ENCODE results near the gene GRIA1.
A peak's percentile ranks its signal among the peaks of the same experiment; 100 is the strongest.

The GRIA1 gene

DNA sequence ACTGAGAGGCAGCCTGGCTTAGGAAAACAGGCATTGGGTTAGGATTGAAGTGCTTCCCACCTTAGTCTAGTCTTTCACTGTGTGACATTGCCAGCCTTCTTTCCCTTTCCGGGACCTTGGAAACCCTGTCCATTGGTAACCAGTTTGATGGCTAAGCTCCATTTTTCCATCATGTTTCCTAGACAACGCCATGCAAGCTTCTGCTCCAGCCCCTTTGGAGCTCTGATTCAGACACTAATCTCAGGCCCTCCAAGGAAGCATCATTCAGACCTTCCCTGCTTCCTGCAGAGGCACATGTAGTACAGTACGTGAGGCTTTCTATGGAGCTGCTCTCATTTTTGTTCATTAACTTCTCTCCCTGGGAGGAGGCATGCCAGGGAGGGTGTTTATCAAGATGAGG is 68.5 kb downstream of the GRIA1 start:
- Histone ChIP-seq H3K4me1 (peaks cover 0 to 15% (median 2%) of the 10 kb centered on the region in 4 donors), H3K9me3 (no peaks in the 10 kb centered on the region), H3K27me3 (no peaks in the 10 kb centered on the region), H3K4me3 (no peak overlapping the region), H3K27ac (no peak overlapping the region), H3K36me3 (no peaks in the 10 kb centered on the region)
- TF ChIP-seq, protein P1, sequence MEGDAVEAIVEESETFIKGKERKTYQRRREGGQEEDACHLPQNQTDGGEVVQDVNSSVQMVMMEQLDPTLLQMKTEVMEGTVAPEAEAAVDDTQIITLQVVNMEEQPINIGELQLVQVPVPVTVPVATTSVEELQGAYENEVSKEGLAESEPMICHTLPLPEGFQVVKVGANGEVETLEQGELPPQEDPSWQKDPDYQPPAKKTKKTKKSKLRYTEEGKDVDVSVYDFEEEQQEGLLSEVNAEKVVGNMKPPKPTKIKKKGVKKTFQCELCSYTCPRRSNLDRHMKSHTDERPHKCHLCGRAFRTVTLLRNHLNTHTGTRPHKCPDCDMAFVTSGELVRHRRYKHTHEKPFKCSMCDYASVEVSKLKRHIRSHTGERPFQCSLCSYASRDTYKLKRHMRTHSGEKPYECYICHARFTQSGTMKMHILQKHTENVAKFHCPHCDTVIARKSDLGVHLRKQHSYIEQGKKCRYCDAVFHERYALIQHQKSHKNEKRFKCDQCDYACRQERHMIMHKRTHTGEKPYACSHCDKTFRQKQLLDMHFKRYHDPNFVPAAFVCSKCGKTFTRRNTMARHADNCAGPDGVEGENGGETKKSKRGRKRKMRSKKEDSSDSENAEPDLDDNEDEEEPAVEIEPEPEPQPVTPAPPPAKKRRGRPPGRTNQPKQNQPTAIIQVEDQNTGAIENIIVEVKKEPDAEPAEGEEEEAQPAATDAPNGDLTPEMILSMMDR (IDR thresholded peaks at IDR 0.05): no peak
- DNase-seq: no peak
- intact Hi-C loops (cut with DNase I; ENCODE audit: low total_unique reads): no loop called here

DNA sequence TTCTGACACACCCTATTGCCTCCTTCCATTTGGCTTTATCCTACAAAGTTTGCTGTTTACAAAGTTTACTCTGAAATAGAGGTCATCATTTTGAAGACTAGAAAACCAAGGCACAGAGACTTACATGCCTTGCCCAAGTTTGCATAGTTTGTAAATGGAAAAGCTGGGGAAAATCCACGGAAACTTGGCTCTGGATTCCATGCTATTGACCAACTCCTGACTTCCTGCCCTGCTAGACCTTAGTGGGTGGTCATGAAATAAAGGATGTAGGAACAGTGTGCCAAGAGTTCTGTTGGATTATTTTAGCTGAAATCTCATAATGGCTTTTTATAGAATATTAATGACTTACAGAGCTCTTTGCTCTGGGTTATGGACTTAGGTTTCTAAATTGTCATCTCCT is 69.5 kb downstream of the GRIA1 start:
- intact Hi-C loops (cut with DNase I; ENCODE audit: low total_unique reads): no loop called here
- Histone ChIP-seq H3K9me3 (no peaks in the 10 kb centered on the region), H3K4me3 (no peak overlapping the region), H3K27ac (no peak overlapping the region), H3K36me3 (no peaks in the 10 kb centered on the region), H3K4me1 (peaks cover 0 to 15% (median 2%) of the 10 kb centered on the region in 4 donors), H3K27me3 (no peaks in the 10 kb centered on the region)
- no peak for DNase-seq
- TF ChIP-seq, protein P1 (IDR thresholded peaks at IDR 0.05): no peak

DNA sequence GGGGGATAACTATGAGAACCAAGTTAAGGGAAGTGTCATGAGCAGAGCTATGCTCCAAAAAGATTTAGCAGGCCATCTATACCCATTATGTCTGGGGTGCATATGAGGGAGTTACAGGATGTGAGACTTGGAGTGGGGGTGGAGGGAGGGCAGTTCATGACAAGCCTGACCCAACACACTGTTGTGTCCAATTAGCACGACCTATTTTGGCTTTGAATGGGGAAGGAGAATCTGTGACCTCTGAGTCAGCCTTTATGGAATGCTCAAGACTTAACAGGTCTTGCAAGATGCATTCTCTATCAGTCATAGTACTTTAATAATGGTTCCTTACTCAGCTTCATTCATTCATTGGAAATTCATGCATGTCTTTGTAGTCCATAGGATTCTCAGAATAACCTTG is 71.7 kb downstream of the GRIA1 start:
- Histone ChIP-seq H3K36me3 (no peaks in the 10 kb centered on the region), H3K27me3 (no peaks in the 10 kb centered on the region), H3K4me1 (peaks cover 0 to 21% (median 2%) of the 10 kb centered on the region in 4 donors), H3K4me3 (no peak overlapping the region), H3K27ac (no peak overlapping the region), H3K9me3 (no peaks in the 10 kb centered on the region)
- DNase-seq: no peak
- TF ChIP-seq, protein P1 (IDR thresholded peaks at IDR 0.05): no peak
- intact Hi-C loops (cut with DNase I; ENCODE audit: low total_unique reads): no loop called here

DNA sequence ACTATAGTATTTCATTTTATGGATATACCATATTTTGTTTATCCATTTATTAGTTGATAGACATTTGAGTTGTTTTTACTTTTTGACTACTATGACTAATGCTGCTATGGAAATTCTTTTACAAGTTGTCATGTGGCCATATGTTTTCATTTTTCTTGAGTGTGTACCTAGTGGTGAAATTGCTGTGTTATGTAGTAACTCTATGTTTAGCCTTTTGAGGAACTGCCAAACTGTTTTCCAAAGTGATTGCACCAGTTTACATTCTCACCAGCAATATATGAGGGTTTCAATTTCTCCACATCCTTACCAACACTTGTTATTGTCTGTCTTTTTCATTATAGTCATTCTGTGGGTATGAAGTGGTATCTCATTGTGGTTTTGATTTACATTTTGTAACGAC is 75.4 kb downstream of the GRIA1 start:
- Histone ChIP-seq H3K9me3 (no peaks in the 10 kb centered on the region), H3K36me3 (no peaks in the 10 kb centered on the region), H3K27ac (no peak overlapping the region), H3K4me1 (peaks cover 0 to 30% (median 19%) of the 10 kb centered on the region in 4 donors), H3K4me3 (no peak overlapping the region), H3K27me3 (no peaks in the 10 kb centered on the region)
- intact Hi-C loops (cut with DNase I; ENCODE audit: low total_unique reads): no loop called here
- TF ChIP-seq, protein P1 (IDR thresholded peaks at IDR 0.05): no peak
- DNase-seq: no peak

DNA sequence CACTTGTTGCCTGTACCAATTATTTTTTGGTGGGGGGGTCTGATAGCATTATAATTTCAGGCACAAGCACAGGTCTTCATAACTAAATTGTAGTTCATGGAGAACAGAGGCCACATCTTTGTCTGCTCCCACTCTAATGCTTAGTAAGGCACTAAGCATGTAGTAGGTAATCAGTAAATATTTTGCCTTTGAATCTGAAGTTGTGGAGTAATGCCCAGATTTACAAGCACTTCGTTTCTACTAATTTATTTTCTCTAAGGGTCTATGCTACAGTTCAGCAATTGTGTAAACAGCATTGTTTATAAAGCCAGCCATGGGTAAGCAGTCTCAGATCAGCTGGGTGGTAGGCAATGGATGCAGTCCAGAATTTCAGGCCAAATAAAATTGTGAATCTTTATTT is 78.6 kb downstream of the GRIA1 start:
- Histone ChIP-seq H3K4me1 (peaks cover 0 to 63% (median 45%) of the 10 kb centered on the region in 4 donors), H3K27ac (peak overlapping the region; percentile 56 to 75), H3K9me3 (no peaks in the 10 kb centered on the region), H3K4me3 (no peak overlapping the region), H3K27me3 (no peaks in the 10 kb centered on the region), H3K36me3 (no peaks in the 10 kb centered on the region)
- TF ChIP-seq, protein P1 (IDR thresholded peaks at IDR 0.05): no peak
- intact Hi-C loops (cut with DNase I; ENCODE audit: low total_unique reads): no loop called here
- DNase-seq: no peak

DNA sequence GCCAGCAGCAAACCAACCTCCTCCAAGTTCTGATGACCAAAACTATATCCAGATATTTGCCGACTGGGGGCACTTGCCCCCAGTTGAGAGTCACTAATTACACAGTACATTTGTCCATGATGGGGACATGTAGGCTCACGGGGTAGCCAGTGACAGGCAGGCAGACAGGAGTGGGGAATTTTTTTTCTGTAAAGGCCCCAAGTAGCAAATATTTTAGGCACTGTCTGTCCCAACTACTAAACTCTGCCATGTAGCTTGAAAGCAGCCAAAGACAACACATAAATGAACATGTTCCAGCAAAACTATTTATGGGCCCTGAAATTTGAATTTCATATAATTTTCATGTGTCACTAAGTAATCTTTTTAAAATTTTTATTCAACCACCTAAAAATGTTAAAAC is 80.7 kb downstream of the GRIA1 start:
- Histone ChIP-seq H3K4me3 (no peak overlapping the region), H3K36me3 (no peaks in the 10 kb centered on the region), H3K4me1 (peaks cover 0 to 62% (median 45%) of the 10 kb centered on the region in 4 donors), H3K27me3 (no peaks in the 10 kb centered on the region), H3K9me3 (no peaks in the 10 kb centered on the region), H3K27ac (peak overlapping the region; percentile 56 to 75)
- TF ChIP-seq, protein P1 (IDR thresholded peaks at IDR 0.05): no peak
- DNase-seq: peak in 1 of 2 donors; percentile 68
- intact Hi-C loops (cut with DNase I; ENCODE audit: low total_unique reads): no loop called here
